Muscle of leg (tissue), 11 donors: ENCODE data around the gene PAPPA. TPM values are rescaled to one million over a fixed set of nuclear protein-coding genes. Genes with fewer than 3 reads are reported as not detected.

ENCODE experiments used
- DNase-seq: peaks from one replicate; pipeline ENCODE4 v3.0.0; 2013
- H3K27ac ChIP-seq: one replicate; pipeline ENCODE4 v1.5.1; 2013; ENCODE audit warnings: mild to moderate bottlenecking, low read length, control low read depth
- H3K27me3 ChIP-seq: one replicate; pipeline ENCODE4 v1.6.1; 2013; ENCODE audit warnings: low read length; ENCODE audit not compliant: control insufficient read depth, insufficient read depth
- H3K36me3 ChIP-seq: one replicate; pipeline ENCODE4 v1.6.1; 2013; ENCODE audit warnings: low read length; ENCODE audit not compliant: control insufficient read depth, insufficient read depth
- H3K4me1 ChIP-seq: one replicate; pipeline ENCODE4 v1.6.1; 2013; ENCODE audit warnings: low read length; ENCODE audit not compliant: control insufficient read depth, insufficient read depth
- H3K4me3 ChIP-seq: one replicate; pipeline ENCODE4 v1.5.1; 2013; ENCODE audit warnings: low read length, control low read depth
- H3K9me3 ChIP-seq: replicated peaks from 2 replicates; pipeline ENCODE4 v1.6.1; 2013; ENCODE audit warnings: low read depth, low read length; ENCODE audit not compliant: control insufficient read depth
- WGBS: methylation state at CpG from one replicate; pipeline ENCODE4 v1.1.5; 2013; ENCODE audit warnings: missing lambda C conversion rate; ENCODE audit not compliant: insufficient coverage; 5-methylcytosine and 5-hydroxymethylcytosine counted together
- polyA plus RNA-seq, 8 donors: library from polyadenylated mRNA; unstranded; fragments of 120-200 nt; gene quantifications; one replicate each; pipeline versions ENCODE4 v1.2.1 to v1.2.3, GENCODE V29; 2013; ENCODE audit warnings: inconsistent platforms in 1 of 8, low replicate concordance in 1 of 8; ENCODE audit not compliant: insufficient read length in 8 of 8, insufficient read depth in 1 of 8
- total RNA-seq: library from RNA; stranded (reverse); fragments of 120-200 nt; gene quantifications from one replicate; pipeline ENCODE4 v1.2.4, GENCODE V29; 2013

PAPPA gene
- total and polyA plus RNA-seq, 9 donors: 0.34 to 2.1 (median 0.92) TPM

- H3K9me3 ChIP-seq: no peaks in the 10 kb centered on the region
- WGBS: 63% methylated on average over 3 of the region's 4 CpGs
Measured at GRCh38 chr9:116308076-116308475, 154.5 kb downstream of the PAPPA start.

GRCh38 chr9:116309900-116310611, 156.5 kb downstream of the PAPPA start:
- Histone ChIP-seq H3K27me3 (no peaks in the 10 kb centered on the region), H3K9me3 (no peaks in the 10 kb centered on the region), H3K27ac (no peak overlapping the region), H3K36me3 (no peaks in the 10 kb centered on the region), H3K4me1 (no peaks in the 10 kb centered on the region), H3K4me3 (no peak overlapping the region)
- no CpG with 5 or more reads among the region's 3 CpGs for WGBS
- DNase-seq: no peak

More at GRCh38 chr9:116308076-116308475, 154.5 kb downstream of the PAPPA start:
- Histone ChIP-seq H3K4me1 (no peaks in the 10 kb centered on the region), H3K36me3 (no peaks in the 10 kb centered on the region), H3K27ac (no peak overlapping the region), H3K4me3 (no peak overlapping the region), H3K27me3 (no peaks in the 10 kb centered on the region)
- DNase-seq: no peak

GRCh38 chr9:116312221-116312620, 158.6 kb downstream of the PAPPA start:
- Histone ChIP-seq H3K27ac (no peak overlapping the region), H3K27me3 (no peaks in the 10 kb centered on the region), H3K4me1 (peaks cover 2% of the 10 kb centered on the region), H3K36me3 (no peaks in the 10 kb centered on the region), H3K4me3 (no peak overlapping the region), H3K9me3 (no peaks in the 10 kb centered on the region)
- DNase-seq: no peak
- WGBS: no CpG with 5 or more reads among the region's 2 CpGs

- no peak for DNase-seq
- H3K4me1 ChIP-seq: peaks cover 7% of the 10 kb centered on the region
- whole genome bisulfite sequencing: 100% methylated on average over 1 of the region's 3 CpGs
- H3K36me3 ChIP-seq: no peaks in the 10 kb centered on the region
- H3K4me3 ChIP-seq: no peak overlapping the region
- H3K27ac ChIP-seq: no peak overlapping the region
- no peaks in the 10 kb centered on the region for H3K27me3 ChIP-seq
- no peaks in the 10 kb centered on the region for H3K9me3 ChIP-seq
Measured at GRCh38 chr9:116313638-116314037, 160.0 kb downstream of the PAPPA start.

DNA sequence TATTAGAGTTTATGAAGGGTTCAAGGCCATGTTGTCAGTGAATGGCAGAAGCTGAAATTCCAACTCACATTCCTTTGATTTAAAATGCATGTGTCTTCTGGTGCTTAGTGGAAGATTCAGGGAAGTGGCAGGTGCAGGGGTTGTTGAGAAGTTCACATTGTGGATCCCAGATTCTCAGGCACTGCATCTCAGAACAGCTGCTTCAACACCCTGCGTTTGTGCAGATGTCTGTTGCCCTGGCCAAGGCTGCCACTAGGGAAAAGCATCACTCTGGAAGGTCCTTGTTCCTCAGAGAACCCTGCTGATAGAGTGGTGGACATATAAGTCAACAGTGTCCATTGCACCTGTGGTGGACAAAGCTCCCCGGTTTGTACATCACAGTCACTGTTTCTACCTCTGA, 162.7 kb downstream of the PAPPA start:
- H3K4me3 ChIP-seq: no peak overlapping the region
- WGBS: 25% methylated on average over 1 of the region's 2 CpGs
- peaks cover 18% of the 10 kb centered on the region for H3K4me1 ChIP-seq
- no peaks in the 10 kb centered on the region for H3K27me3 ChIP-seq
- peak; percentile 77 for DNase-seq
- H3K36me3 ChIP-seq: no peaks in the 10 kb centered on the region
- H3K9me3 ChIP-seq: no peaks in the 10 kb centered on the region
- H3K27ac ChIP-seq: no peak overlapping the region

DNA sequence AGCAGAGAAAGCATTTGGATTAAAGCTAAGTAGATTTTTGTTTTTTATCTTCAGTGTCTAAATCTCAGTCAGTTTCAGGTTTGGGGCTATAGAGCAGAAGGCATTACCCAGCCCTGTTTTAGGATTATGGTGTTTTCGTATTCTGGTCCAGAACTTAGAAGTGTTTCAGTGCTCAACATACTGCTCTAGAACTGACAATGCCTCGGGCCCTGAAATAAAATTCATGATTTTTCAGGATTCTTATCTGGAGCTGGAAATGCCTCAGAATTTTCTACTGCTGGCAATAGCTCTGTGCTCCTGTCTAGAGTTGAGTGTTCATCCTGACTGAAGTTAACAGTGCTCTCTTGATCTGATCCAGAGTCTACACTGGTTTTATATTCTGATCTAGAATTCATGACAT, 163.9 kb downstream of the PAPPA start:
- Histone ChIP-seq H3K4me3 (no peak overlapping the region), H3K27ac (no peak overlapping the region), H3K36me3 (no peaks in the 10 kb centered on the region), H3K27me3 (no peaks in the 10 kb centered on the region), H3K9me3 (no peaks in the 10 kb centered on the region), H3K4me1 (peaks cover 18% of the 10 kb centered on the region)
- no peak for DNase-seq
- 100% methylated on average over 2 of the region's 2 CpGs for WGBS

- peaks cover 6% of the 10 kb centered on the region for H3K27me3 ChIP-seq
- no peaks in the 10 kb centered on the region for H3K9me3 ChIP-seq
- WGBS: 28% methylated on average over 7 of the region's 19 CpGs
- H3K36me3 ChIP-seq: no peaks in the 10 kb centered on the region
- H3K4me1 ChIP-seq: peaks cover 23% of the 10 kb centered on the region
- peak; percentile 91 for DNase-seq
- H3K27ac ChIP-seq: peak overlapping the region; percentile 52
- no peak overlapping the region for H3K4me3 ChIP-seq
Measured at GRCh38 chr9:116318468-116319374, 165.1 kb downstream of the PAPPA start.

- Histone ChIP-seq H3K36me3 (no peaks in the 10 kb centered on the region), H3K27me3 (peaks cover 8% of the 10 kb centered on the region), H3K27ac (no peak overlapping the region), H3K4me3 (no peak overlapping the region), H3K4me1 (peaks cover 23% of the 10 kb centered on the region), H3K9me3 (no peaks in the 10 kb centered on the region)
- no peak for DNase-seq
- WGBS: no CpG with 5 or more reads among the region's 3 CpGs
Measured at GRCh38 chr9:116319480-116319879, 165.9 kb downstream of the PAPPA start.

GRCh38 chr9:116320290-116320689, 166.7 kb downstream of the PAPPA start:
- WGBS: 50% methylated on average over 1 of the region's 3 CpGs
- H3K4me3 ChIP-seq: no peak overlapping the region
- no peak overlapping the region for H3K27ac ChIP-seq
- H3K4me1 ChIP-seq: peaks cover 23% of the 10 kb centered on the region
- H3K9me3 ChIP-seq: no peaks in the 10 kb centered on the region
- no peaks in the 10 kb centered on the region for H3K36me3 ChIP-seq
- DNase-seq: no peak
- peaks cover 8% of the 10 kb centered on the region for H3K27me3 ChIP-seq

GRCh38 chr9:116322521-116322920, 168.9 kb downstream of the PAPPA start:
- no peak overlapping the region for H3K4me3 ChIP-seq
- H3K9me3 ChIP-seq: no peaks in the 10 kb centered on the region
- H3K36me3 ChIP-seq: no peaks in the 10 kb centered on the region
- no peak overlapping the region for H3K27ac ChIP-seq
- H3K4me1 ChIP-seq: peaks cover 28% of the 10 kb centered on the region
- no CpG with 5 or more reads among the region's 2 CpGs for WGBS
- no peak for DNase-seq
- H3K27me3 ChIP-seq: peaks cover 8% of the 10 kb centered on the region
